ENCODE data around the gene C4BPA.
A peak's percentile ranks its signal among the peaks of the same experiment; 100 is the strongest.

Gene C4BPA

DNA sequence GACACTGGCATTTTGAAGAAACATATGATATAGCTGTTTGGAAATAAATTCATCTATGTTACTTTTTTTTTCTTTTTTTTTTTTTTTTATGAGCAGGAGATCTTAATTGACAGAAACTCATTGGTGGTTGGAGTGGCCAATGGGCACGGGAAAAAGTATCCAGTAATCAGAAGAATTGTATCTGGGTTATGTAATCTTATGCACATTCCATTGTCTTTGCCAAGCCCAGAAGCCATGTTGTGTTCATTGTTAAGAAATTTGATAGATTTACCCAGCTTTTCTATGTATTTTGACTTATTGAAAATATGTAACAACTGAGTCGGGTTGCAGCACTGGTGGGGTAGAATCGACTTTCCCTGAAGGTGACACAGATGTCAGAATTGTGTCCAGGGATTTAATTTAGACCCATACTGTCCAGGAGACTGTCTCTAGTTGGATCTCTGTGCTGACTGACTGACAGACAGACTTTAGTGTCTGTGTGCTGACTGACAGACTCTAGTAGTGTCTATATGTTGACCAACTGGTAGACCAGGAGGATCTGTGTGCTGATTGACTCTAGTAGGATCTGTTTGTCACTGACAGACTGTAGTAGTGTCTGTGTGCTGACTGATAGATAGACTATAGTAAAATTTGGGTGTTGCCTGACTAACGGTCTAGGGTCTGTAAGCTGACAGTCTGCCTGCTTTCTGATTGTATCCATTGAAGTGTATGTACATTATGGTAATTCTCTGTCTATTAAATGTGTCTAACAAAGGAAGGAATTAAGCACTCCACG is 27.7 kb upstream of the C4BPA start:
- TF ChIP-seq CTCF (IDR thresholded peaks at IDR 0.05; ENCODE audit: poor library complexity, severe bottlenecking), result no peak
- Histone ChIP-seq H3K4me3 (ENCODE audit: severe bottlenecking) (no peak overlapping the region), H3K27me3 (ENCODE audit: insufficient read depth, poor library complexity, severe bottlenecking) (no peaks in the 10 kb centered on the region), H3K27ac (ENCODE audit: poor library complexity, severe bottlenecking) (no peak overlapping the region), H3K4me1 (ENCODE audit: insufficient read depth, poor library complexity, severe bottlenecking) (peaks cover 15% of the 10 kb centered on the region), H3K9me3 (ENCODE audit: severe bottlenecking) (no peaks in the 10 kb centered on the region), H3K36me3 (ENCODE audit: low read depth) (peaks cover 8% of the 10 kb centered on the region; the same call in 1 of the 2 replicates)
- ATAC-seq (ENCODE audit: low read depth) (no peak), DNase-seq (ENCODE audit: low spot score) (no peak)

DNA sequence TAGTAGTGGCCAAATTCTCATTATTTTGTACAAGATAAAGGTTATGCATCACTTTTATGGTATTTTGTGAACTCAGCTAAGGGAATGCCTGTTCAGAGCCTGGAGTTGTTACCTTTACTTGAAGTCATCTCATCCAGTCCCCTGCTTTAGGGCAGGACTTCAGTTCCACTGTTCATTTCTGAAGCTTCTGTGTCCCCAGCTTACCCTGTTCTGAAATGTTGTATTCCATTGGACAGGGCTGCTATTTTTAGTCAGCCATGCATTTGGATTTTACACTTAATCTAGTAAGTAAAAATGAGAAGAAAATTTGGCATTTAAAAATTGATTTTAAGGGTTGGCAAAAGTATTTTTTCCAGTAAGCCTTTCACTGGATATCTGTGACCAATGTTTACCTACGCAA is 27.0 kb upstream of the C4BPA start:
- Histone ChIP-seq H3K27ac (ENCODE audit: poor library complexity, severe bottlenecking) (no peak overlapping the region), H3K9me3 (ENCODE audit: severe bottlenecking) (no peaks in the 10 kb centered on the region), H3K36me3 (ENCODE audit: low read depth) (peaks cover 8% of the 10 kb centered on the region; the same call in 1 of the 2 replicates), H3K27me3 (ENCODE audit: insufficient read depth, poor library complexity, severe bottlenecking) (no peaks in the 10 kb centered on the region), H3K4me1 (ENCODE audit: insufficient read depth, poor library complexity, severe bottlenecking) (peaks cover 15% of the 10 kb centered on the region), H3K4me3 (ENCODE audit: severe bottlenecking) (no peak overlapping the region)
- no peak for TF ChIP-seq CTCF (IDR thresholded peaks at IDR 0.05; ENCODE audit: poor library complexity, severe bottlenecking)
- no peak for DNase-seq (ENCODE audit: low spot score)
- no peak for ATAC-seq (ENCODE audit: low read depth)

DNA sequence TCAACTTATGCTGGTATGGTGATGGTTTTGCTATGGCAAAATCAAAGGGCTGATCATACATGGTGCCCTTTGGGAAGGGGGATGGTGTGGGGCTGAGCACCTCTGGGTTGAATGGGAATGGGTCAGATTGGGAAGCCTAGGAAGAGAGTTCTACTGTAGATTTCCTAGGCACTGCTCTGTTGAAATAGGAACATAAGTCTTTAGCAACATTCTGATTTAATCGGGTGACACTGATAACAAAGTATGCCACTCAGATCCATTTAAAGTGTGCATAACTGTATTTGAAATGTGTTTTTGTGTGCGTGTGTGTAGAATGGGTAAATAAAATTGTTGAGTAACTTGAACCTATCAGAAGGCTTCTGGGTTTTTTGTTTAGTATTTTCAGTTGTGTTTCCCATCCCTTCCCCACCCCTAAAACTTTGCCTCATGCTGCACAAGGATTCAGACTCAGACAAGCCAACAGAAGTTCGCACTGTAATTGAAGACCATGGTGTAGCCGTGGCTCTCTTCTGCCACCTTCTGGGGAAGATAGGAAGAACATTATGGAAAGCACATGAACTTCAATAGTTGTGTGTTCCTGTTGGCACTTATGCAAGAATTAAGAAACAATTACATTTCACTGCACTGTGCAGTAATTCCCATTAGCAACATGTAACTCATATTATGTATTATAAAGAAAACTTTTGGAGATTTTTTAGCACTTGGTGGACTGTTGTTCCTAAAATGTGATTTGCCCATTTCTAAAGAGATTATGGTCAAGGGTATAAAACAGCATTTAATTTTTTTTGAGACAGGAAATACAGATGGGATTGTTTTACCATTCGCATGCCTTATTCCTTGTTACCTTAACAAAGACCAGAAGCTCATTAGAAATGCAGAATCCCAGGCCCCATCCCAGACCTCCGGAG is 26.3 kb upstream of the C4BPA start:
- Histone ChIP-seq H3K4me3 (ENCODE audit: severe bottlenecking) (no peak overlapping the region), H3K36me3 (ENCODE audit: low read depth) (peaks cover 8% of the 10 kb centered on the region; the same call in 1 of the 2 replicates), H3K27ac (ENCODE audit: poor library complexity, severe bottlenecking) (no peak overlapping the region), H3K9me3 (ENCODE audit: severe bottlenecking) (no peaks in the 10 kb centered on the region), H3K27me3 (ENCODE audit: insufficient read depth, poor library complexity, severe bottlenecking) (no peaks in the 10 kb centered on the region), H3K4me1 (ENCODE audit: insufficient read depth, poor library complexity, severe bottlenecking) (peaks cover 15% of the 10 kb centered on the region)
- peak; percentile 57 for ATAC-seq (ENCODE audit: low read depth)
- peak; percentile 97 for TF ChIP-seq CTCF (IDR thresholded peaks at IDR 0.05; ENCODE audit: poor library complexity, severe bottlenecking)
- no peak for DNase-seq (ENCODE audit: low spot score)

- Histone ChIP-seq H3K27me3 (ENCODE audit: insufficient read depth, poor library complexity, severe bottlenecking) (no peaks in the 10 kb centered on the region), H3K36me3 (ENCODE audit: low read depth) (peaks cover 8% of the 10 kb centered on the region; the same call in 1 of the 2 replicates), H3K4me3 (ENCODE audit: severe bottlenecking) (no peak overlapping the region), H3K4me1 (ENCODE audit: insufficient read depth, poor library complexity, severe bottlenecking) (peaks cover 11% of the 10 kb centered on the region), H3K9me3 (ENCODE audit: severe bottlenecking) (no peaks in the 10 kb centered on the region), H3K27ac (ENCODE audit: poor library complexity, severe bottlenecking) (no peak overlapping the region)
- DNase-seq (ENCODE audit: low spot score), result no peak
- ATAC-seq (ENCODE audit: low read depth), result no peak
- TF ChIP-seq CTCF (IDR thresholded peaks at IDR 0.05; ENCODE audit: poor library complexity, severe bottlenecking), result no peak
Observed at GRCh38 chr1:207078578-207079132, 25.4 kb upstream of the C4BPA start.

Measured in RWPE2 (cell line).